ENCODE data around the gene CCT8.
"Not testable (repeated sequence)": the region's sequence is repeated elsewhere in the genome, so short reads cannot be mapped to it uniquely, and the experiment has no call there.

The CCT8 gene

GRCh38 chr21:29022166-29022565 lies 51.3 kb downstream of the CCT8 start:
- no peak for DNase-seq (ENCODE audit: low spot score)

DNA sequence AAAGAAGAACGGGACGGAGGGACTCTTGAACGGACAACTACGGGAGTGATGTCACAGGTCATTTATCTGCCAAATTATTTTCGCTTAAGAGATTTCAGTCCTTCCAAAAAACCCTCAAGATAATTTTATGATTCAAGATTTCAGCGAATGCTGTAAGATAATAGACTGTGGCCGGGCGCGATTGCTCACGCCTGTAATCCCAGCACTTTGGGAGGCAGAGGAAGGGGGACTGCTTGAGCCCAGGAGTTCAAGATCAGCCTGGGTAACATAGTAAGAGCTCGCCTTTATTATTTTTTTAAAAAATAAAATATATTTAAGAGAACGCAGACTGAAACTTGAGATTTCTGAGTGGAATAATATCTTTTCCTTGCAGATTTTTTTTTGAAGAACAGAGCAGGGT lies 54.9 kb downstream of the CCT8 start:
- DNase-seq (ENCODE audit: low spot score) = no peak

DNA sequence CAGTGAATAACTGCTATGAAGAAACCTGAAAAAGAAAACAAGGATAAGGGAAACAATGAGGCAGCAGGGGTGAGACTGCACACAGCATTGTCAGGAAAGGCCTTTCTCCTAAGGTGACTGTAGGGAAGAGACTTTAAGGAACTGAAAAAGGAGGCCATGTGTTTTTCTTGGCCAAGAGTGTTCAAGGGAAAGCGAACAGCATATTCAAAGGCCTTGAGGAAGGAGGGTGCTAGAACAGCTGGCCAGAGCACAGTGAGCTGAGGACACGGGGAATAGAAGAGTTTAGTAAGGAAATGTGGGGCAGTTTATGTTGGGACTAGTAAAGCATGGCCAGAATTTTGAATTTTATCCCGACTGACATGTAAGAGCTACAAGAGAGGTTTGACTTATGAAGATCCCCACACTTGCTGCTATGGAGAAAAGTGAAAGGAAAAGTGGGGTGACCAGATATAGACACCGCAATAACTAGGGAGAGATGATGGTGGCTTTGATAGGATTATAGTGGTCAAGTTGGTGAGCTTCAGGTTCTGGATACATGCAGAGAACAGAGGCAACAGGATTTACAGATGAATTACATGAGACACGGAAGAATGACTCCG lies 55.7 kb downstream of the CCT8 start:
- DNase-seq (ENCODE audit: low spot score) = no peak

GRCh38 chr21:29011236-29011635 lies 62.2 kb downstream of the CCT8 start:
- not testable (repeated sequence) for DNase-seq (ENCODE audit: low spot score)

DNA sequence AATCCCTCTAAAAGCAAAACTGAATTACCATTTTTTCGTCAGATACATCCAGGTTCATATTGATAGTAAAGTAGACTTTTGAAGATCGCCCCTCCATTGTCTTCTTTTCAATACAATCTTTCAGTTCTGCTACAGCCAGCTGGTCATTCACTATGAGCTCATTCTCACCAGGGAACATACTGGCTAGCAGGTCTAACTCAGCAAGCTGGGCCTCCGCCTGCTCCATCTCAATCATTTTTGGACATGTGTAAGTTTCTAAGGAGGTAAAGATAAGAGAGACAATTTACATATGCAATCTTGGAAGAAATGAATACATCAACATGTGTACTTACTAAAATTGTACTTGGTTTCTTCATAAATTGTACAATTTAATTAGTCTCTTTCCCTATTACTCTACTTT lies 65.1 kb downstream of the CCT8 start:
- no peak for DNase-seq (ENCODE audit: low spot score)

DNA sequence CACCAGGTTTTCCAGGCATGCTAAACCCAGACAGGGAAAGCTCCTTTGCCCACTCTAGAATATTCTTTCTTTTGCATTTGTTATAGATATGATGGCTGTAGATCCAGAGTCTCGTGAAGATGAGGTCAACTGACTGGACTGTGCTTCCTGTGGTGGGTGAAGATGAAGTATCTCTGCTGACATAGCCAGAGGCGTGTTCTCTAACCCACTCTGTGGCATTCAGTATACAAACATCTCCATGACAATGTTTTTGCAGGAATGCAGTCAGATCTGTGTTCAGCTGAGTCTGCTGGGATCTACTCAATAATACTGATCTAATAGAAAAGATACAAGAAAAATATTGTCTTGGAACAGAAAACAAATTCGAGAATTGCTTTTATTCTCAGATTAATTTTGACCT lies 65.6 kb downstream of the CCT8 start:
- no peak for DNase-seq (ENCODE audit: low spot score)

GRCh38 chr21:29007135-29007534 lies 66.3 kb downstream of the CCT8 start:
- DNase-seq (ENCODE audit: low spot score) = no peak

All from germinal center (tissue), 1 donor.